Central memory CD4-positive, alpha-beta T cell (primary cell): Measurements from ENCODE around the gene NKD2.

Experiments
- DNase-seq: peaks from one replicate; pipeline ENCODE4 v3.0.0; 2022

The NKD2 gene

GRCh38 chr5:1032011-1032410, 23.4 kb downstream of the NKD2 start:
- no peak for DNase-seq

- no peak for DNase-seq
Observed at GRCh38 chr5:1032551-1033027, 24.0 kb downstream of the NKD2 start.

- no peak for DNase-seq
Observed at GRCh38 chr5:1033178-1033577, 24.6 kb downstream of the NKD2 start.

GRCh38 chr5:1033606-1034420, 25.2 kb downstream of the NKD2 start:
- no peak for DNase-seq

GRCh38 chr5:1034421-1034905, 25.9 kb downstream of the NKD2 start:
- no peak for DNase-seq

- no peak for DNase-seq
Observed at GRCh38 chr5:1034986-1035385, 26.4 kb downstream of the NKD2 start.

- DNase-seq: no peak
Observed at GRCh38 chr5:1035421-1036405, 27.1 kb downstream of the NKD2 start.

GRCh38 chr5:1036504-1037122, 28.0 kb downstream of the NKD2 start:
- no peak for DNase-seq

- no peak for DNase-seq
Observed at GRCh38 chr5:1037123-1037670, 28.6 kb downstream of the NKD2 start.

- DNase-seq: no peak
Observed at GRCh38 chr5:1037671-1038416, 29.2 kb downstream of the NKD2 start.

- DNase-seq: no peak
Observed at GRCh38 chr5:1038417-1039209, 30.0 kb downstream of the NKD2 start.

GRCh38 chr5:1039210-1039548, 30.6 kb downstream of the NKD2 start:
- DNase-seq: no peak

- no peak for DNase-seq
Observed at GRCh38 chr5:1039706-1040260, 31.2 kb downstream of the NKD2 start.

- no peak for DNase-seq
Observed at GRCh38 chr5:1040571-1040970, 32.0 kb downstream of the NKD2 start.

GRCh38 chr5:1041225-1042143, 32.9 kb downstream of the NKD2 start:
- no peak for DNase-seq

- DNase-seq: no peak
Observed at GRCh38 chr5:1042626-1043025, 34.0 kb downstream of the NKD2 start.

GRCh38 chr5:1043327-1043726, 34.7 kb downstream of the NKD2 start:
- no peak for DNase-seq

- no peak for DNase-seq
Observed at GRCh38 chr5:1044117-1044516, 35.5 kb downstream of the NKD2 start.

- no peak for DNase-seq
Observed at GRCh38 chr5:1045960-1046560, 37.5 kb downstream of the NKD2 start.
